Epidermal melanocyte (primary cell): ENCODE data around the gene SLC9A5.

Experiments
- DNase-seq: peaks from one replicate; pipeline ENCODE4 v3.0.0; 2011; ENCODE audit warnings: low spot score; ENCODE audit not compliant: insufficient read length

Gene SLC9A5

GRCh38 chr16:67240506-67240905 lies 8.3 kb upstream of the SLC9A5 start:
- DNase-seq = no peak

GRCh38 chr16:67241008-67241900 lies 7.5 kb upstream of the SLC9A5 start:
- DNase-seq = peak; percentile 87

GRCh38 chr16:67242138-67242730 lies 6.5 kb upstream of the SLC9A5 start:
- no peak for DNase-seq

- DNase-seq = no peak
These were observed 5.3 kb upstream of the SLC9A5 start for GRCh38 chr16:67243481-67243880.

GRCh38 chr16:67244387-67245185 lies 4.2 kb upstream of the SLC9A5 start:
- no peak for DNase-seq

GRCh38 chr16:67245186-67245585 lies 3.6 kb upstream of the SLC9A5 start:
- no peak for DNase-seq

- DNase-seq = no peak
These were observed 3.1 kb upstream of the SLC9A5 start for GRCh38 chr16:67245674-67246080.

GRCh38 chr16:67246081-67246755 lies 2.6 kb upstream of the SLC9A5 start:
- peak; percentile 63 for DNase-seq

GRCh38 chr16:67246756-67247191 lies 2.0 kb upstream of the SLC9A5 start:
- DNase-seq = no peak

- peak; percentile 85 for DNase-seq
These were observed 1.3 kb upstream of the SLC9A5 start, which contains the start of gene FHOD1 for GRCh38 chr16:67247192-67248072. Gene FHOD1, minus strand, starts transcription at chr16:67247481. Its CDS starts 71 bp downstream, at chr16:67247410.

GRCh38 chr16:67248073-67248400 lies 742 bp upstream of the SLC9A5 start:
- no peak for DNase-seq

- DNase-seq = no peak
These were observed 632 bp downstream of the SLC9A5 start for GRCh38 chr16:67249178-67250044.

GRCh38 chr16:67250045-67250327 lies 1.2 kb downstream of the SLC9A5 start:
- no peak for DNase-seq

GRCh38 chr16:67252609-67253497 lies 4.1 kb downstream of the SLC9A5 start:
- no peak for DNase-seq

- DNase-seq = no peak
These were observed 6.2 kb downstream of the SLC9A5 start for GRCh38 chr16:67254801-67255552.

- DNase-seq = no peak
These were observed 6.9 kb downstream of the SLC9A5 start for GRCh38 chr16:67255553-67256221.

GRCh38 chr16:67256701-67257230 lies 8.0 kb downstream of the SLC9A5 start:
- no peak for DNase-seq
